Smooth muscle cell of the brain vasculature (primary cell): Measurements from ENCODE around the gene KCNG3.
A peak's percentile ranks its signal among the peaks of the same experiment; 100 is the strongest.

Source experiments
- DNase-seq: peaks from one replicate; pipeline ENCODE4 v3.0.0-alpha.2; 2012; ENCODE audit warnings: low read depth, low spot score

KCNG3 gene

GRCh38 chr2:42493468-42494354 is at the start of gene KCNG3:
TSS of gene KCNG3 (minus strand) at chr2:42493982. CDS start at chr2:42493501, 481 bp downstream.
- DNase-seq, result no peak

DNA sequence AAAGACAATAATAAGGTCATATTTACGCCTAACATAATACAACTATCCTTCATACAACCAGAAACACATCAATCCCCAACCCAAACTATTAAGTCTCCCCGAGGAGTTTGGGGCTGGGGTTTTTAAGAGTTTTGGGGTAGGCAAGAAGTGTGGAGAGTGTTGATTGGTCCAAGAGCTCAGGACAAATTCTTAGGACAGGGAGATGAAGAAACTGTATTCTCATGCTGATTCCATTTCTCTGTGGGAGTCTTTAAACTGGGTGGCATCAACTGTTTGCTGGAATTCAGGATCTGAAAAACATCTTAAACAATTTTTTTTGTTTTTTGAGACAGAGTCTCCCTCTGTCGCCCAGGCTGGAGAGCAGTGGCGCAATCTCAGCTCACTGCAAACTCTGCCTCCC is 49.1 kb upstream of the KCNG3 start:
- DNase-seq, result no peak

DNA sequence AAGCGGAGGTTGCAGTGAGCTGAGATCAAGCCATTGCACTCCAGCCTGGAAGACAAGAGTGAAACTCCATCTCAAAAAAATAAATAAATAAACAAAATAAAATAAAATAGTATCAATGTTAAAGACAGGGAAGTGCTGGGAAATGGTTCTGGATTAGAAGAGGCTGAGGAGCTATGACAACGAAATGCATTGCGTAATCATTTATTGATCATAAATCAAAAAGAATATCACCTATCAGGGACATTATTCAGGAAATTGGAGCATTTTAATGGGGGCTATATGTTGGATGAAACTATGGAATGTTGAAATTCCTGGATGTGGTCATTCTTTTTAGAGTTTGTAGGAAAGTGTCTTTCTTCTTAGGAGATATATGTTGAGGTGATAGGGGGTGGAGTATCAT is 43.7 kb upstream of the KCNG3 start:
- DNase-seq, result no peak

DNA sequence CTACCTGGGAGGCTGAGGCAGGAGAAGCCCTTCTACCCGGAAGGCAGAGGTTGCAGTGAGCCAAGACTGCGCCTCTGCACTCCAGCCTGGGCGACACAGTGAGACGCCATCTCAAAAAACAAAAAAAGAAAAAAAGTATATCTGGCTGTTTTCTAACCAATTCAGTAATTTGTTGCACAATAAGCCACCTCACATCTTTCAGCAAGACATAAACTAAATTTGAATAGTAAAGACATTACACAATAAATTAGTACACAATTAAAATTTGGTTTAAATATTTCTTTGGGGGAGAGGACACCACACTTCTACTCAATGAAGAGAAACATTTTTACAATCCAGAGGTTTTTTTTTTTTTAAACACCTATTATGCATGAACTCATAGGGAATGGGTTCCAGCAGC is 38.6 kb upstream of the KCNG3 start:
- DNase-seq, result no peak

GRCh38 chr2:42523341-42523740 is 29.6 kb upstream of the KCNG3 start:
- DNase-seq, result no peak

GRCh38 chr2:42522035-42522434 is 28.3 kb upstream of the KCNG3 start:
- DNase-seq, result no peak

DNA sequence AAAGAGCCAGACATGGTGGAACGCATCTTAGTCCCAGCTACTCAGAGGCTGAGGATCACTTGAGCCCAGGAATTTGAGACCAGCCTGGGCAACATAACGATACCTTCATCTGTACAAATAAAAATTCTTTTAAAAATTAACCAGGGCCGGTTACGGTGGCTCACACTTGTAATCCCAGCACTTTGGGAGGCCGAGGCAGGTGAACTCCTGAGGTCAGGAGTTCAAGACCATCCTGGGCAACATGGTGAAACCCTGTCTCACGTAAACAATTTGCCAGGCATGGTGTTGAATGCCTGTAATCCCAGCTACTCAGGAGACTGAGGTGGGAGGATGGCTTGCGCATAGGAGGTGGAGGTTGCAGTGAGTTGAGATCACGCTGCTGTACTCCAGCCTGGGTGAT is 25.8 kb upstream of the KCNG3 start:
- no peak for DNase-seq

- no peak for DNase-seq
Measured at GRCh38 chr2:42516418-42516901, 22.7 kb upstream of the KCNG3 start.

DNA sequence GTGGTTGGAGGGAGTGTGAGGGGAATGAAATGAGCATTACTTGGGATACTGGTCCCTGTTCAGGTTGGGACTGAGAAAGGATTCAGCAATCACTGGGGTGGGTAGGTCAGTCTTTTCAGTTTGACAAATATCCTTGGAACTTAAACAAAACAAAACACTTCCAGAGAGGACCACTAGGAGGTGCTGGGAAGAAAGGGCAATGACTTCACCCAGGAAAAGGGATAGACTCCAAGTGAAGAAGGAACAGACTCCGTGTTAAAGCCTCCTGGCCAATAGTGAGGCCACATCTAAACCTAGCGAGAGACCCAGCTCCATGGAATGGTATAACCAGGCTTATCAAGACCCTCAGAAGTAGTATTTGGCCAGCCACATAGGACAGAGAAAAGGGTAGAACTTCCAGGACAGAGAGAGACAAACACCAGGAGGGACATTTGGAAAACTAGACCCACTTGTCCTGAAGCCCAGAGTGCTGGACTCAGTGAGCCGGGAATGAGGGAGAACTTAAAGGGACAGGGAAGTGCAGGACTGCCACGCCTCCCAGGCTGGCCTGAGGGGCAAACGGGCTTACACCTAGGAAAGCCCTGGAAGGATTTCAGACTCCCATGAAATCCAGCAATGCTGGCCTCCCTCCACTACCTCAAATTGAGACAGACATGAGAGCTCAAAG is 19.6 kb upstream of the KCNG3 start:
- DNase-seq, result no peak

- DNase-seq, result no peak
Measured at GRCh38 chr2:42510608-42511243, 16.9 kb upstream of the KCNG3 start.

GRCh38 chr2:42510191-42510590 is 16.4 kb upstream of the KCNG3 start:
- DNase-seq, result no peak

DNA sequence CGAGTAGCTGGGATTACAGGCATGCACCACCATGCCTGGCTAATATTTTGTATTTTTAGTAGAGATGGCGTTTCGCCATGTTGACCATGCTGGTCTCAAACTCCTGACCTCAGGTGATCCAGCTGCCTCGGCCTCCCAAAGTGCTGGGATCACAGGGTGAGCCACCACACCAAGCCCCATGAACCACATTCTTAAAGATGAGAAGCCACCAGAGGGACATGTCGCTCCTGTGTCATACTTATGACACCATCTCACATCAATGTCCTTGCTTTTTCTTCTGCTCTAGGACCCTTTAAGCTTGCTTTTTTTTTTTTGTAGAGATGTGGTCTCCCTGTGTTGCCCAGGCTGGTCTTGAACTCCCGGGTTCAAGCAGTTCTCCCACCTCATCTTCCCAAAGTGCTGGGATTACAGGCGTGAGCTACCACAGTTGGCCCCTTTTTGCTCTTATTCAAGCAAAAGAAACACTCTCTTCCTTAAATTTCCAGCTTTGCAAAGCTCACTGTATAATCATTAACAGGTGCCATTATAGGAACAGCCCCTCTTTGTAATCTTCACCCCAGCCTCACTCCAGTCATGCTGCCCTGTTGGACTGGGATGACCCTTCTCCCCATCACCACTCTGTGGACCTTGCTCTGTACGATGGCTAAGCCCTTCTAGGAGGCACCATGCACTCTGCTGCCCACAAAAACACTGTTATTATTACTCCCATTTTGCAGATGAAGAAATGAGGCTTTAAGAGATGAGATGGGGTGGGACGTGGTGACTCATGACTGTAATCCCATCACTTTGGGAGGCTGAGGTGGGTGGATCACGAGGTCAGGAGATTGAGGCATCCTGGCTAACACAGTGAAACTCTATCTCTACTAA is 10.8 kb upstream of the KCNG3 start:
- no peak for DNase-seq

DNA sequence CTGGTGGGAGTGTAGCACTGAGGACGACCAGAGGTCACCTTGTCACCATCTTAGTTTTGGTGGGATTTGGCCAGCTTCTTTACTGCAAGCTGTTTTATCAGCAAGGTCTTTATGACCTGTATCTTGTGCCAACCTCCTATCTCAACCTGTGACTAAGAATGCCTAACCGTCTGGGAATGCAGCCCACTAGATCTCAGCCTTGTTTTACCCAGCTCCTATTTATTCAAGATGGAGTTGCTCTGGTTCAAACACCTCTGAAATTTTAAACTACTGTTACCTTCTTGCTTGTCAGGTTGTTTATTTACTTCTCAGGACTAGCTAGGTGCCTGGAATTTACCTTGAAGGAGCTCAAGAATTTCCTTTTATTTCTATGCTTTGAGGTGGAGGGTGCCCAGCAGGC is 9.5 kb upstream of the KCNG3 start:
- DNase-seq, result no peak

DNA sequence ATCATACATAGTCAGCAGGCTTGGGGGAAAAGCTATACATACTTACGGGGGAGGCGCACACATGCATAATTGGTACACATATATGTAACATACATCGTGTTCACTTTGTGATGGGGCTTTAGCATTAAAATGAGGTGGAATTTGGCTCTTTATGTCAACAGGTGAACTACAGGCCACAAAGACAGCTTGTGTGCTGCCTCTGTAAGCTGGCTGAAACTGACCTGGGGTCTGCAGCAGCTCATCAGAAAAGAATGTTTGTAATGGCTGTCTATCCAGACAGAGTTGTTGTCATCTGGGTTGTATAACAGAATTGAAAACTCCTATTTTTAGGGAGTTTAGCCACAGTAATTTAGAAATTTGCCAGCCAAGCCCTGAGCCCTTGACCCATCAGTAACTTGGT is 4.7 kb upstream of the KCNG3 start:
- no peak for DNase-seq

GRCh38 chr2:42495611-42496010 is 1.8 kb upstream of the KCNG3 start:
- no peak for DNase-seq

DNA sequence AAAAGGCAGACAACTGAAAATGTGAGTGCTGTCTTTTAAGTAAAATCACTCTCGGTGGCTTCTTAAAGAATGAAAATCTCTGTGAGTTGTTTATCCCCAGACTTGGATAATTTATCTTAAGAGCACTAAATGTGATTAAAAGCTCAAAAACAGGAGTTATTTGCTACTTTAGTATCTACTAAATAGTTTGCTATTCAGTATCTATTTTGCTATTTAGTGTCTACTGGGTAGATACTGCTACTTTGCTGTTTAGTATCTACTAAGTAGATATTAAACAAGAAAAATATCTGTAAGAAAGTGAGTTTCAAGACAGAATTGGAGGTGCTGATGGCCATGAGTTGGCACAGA is 1.4 kb upstream of the KCNG3 start:
- no peak for DNase-seq

GRCh38 chr2:42494355-42495233 is 812 bp upstream of the KCNG3 start:
- DNase-seq, result peak; percentile 49

- no peak for DNase-seq
Measured at GRCh38 chr2:42492691-42493467, 903 bp downstream of the KCNG3 start.

- DNase-seq, result no peak
Measured at GRCh38 chr2:42488297-42488696, 5.5 kb downstream of the KCNG3 start.
